ENCODE measurements around the gene TNNI3K. TPM values are rescaled to one million over a fixed set of nuclear protein-coding genes. Genes with fewer than 3 reads are reported as not detected.
A peak's percentile ranks its signal among the peaks of the same experiment; 100 is the strongest.

Gene TNNI3K
- total RNA-seq, 1 donor from 2014 or later = 89.7 TPM

DNA sequence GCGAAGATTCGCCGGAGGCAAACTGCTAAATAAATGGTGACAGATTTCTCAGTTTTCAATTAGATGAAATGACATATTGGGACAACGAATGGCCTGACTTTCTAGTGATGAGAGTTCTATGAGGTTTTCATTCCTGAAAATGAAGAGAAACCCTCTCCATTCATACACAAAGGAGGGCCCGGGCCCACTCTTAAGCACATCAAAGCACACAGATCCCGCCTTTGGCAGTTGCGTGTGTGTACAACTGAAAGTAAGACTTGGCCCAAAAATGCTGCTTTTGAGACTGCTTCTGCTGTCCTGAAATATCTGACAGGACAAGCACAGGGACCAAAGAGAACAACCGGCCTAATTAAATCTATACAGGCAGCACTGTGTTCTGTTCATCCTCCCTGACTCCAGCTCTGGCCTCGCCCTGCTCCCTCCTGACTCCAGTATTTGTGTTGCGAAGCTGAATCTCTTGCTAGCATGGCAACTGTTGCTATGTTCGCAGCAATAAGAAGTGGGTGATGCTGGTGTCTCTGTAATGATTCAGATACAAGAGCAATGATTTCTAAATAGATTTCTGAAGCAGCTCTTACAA lies 269.8 kb downstream of the TNNI3K start:
- H3K36me3 ChIP-seq = no peaks in the 10 kb centered on the region
- no peak overlapping the region for H3K4me3 ChIP-seq
- intact Hi-C loops (cut with micrococcal nuclease) = no loop called here
- peaks cover 17% of the 10 kb centered on the region for H3K4me1 ChIP-seq
- no peak for DNase-seq
- no peak overlapping the region for H3K27ac ChIP-seq (replicated peaks)
- no peaks in the 10 kb centered on the region for H3K9me3 ChIP-seq (replicated peaks)
- no peaks in the 10 kb centered on the region for H3K27me3 ChIP-seq (ENCODE audit: low read depth)
- TF ChIP-seq, protein P1, sequence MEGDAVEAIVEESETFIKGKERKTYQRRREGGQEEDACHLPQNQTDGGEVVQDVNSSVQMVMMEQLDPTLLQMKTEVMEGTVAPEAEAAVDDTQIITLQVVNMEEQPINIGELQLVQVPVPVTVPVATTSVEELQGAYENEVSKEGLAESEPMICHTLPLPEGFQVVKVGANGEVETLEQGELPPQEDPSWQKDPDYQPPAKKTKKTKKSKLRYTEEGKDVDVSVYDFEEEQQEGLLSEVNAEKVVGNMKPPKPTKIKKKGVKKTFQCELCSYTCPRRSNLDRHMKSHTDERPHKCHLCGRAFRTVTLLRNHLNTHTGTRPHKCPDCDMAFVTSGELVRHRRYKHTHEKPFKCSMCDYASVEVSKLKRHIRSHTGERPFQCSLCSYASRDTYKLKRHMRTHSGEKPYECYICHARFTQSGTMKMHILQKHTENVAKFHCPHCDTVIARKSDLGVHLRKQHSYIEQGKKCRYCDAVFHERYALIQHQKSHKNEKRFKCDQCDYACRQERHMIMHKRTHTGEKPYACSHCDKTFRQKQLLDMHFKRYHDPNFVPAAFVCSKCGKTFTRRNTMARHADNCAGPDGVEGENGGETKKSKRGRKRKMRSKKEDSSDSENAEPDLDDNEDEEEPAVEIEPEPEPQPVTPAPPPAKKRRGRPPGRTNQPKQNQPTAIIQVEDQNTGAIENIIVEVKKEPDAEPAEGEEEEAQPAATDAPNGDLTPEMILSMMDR (IDR thresholded peaks at IDR 0.05; ENCODE audit: borderline replicate concordance) = no peak

DNA sequence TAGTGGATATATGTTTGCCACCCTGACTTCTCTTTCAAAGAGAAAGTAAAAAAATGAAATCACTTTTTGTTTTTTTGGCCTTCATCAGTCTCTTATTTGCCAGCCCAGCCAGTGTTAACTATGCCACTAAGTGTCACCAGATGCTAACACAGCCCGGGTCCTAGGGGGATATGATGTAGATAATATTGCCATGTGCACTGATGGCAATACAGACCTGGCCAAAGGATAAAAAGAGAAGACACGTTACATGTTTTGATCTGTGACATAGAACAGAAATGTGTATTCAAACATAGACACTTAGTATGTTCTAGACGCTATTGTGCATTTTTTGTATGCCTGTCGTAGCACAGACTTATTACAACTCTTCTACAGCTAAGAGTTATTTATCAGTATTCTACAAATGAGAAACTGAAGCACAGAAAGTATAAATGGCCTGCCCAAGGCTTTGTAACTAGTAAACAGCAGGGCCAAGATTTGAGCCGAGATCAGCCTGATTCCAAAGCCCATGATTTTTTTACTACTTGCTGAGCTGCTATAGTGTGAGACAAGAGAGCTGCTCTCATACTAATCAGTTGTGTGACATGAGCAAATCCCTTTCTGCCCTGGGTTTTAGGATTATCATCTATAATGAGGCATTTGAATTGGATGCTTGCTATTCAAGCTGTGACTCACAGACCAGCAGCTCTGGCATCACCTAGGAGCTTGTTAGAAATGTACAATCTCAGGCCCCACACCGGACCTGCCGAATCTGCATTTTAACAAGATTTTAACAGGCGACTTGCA lies 270.9 kb downstream of the TNNI3K start:
- TF ChIP-seq, protein P1 (IDR thresholded peaks at IDR 0.05; ENCODE audit: borderline replicate concordance) = no peak
- intact Hi-C loops (cut with micrococcal nuclease) = no loop called here
- Histone ChIP-seq H3K4me1 (peaks cover 17% of the 10 kb centered on the region), H3K27me3 (ENCODE audit: low read depth) (no peaks in the 10 kb centered on the region), H3K4me3 (no peak overlapping the region), H3K36me3 (no peaks in the 10 kb centered on the region), H3K9me3 (replicated peaks) (no peaks in the 10 kb centered on the region), H3K27ac (replicated peaks) (no peak overlapping the region)
- DNase-seq = no peak

DNA sequence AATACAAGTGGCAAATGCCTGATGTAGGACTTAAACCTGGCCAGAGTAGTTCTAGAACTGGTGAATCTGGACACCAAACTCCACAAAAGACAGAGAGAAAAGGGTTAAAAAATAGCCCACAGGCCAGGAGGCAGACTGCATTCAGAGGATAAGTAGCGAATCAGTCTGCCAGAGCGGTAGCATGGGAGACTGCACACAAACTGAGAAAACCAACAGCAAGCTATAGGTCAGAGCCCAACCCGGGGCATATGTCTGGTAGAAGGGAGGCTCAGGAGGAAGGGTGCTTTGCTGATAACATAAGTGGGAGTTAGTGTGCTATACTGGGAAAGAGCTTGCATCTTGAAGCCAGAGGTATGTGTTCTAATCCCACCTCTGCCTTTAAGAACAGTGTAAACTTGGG lies 273.3 kb downstream of the TNNI3K start:
- no peak for DNase-seq
- no peak overlapping the region for H3K4me3 ChIP-seq
- H3K27ac ChIP-seq (replicated peaks) = no peak overlapping the region
- no peaks in the 10 kb centered on the region for H3K36me3 ChIP-seq
- TF ChIP-seq, protein P1 (IDR thresholded peaks at IDR 0.05; ENCODE audit: borderline replicate concordance) = no peak
- no peaks in the 10 kb centered on the region for H3K27me3 ChIP-seq (ENCODE audit: low read depth)
- intact Hi-C loops (cut with micrococcal nuclease) = no loop called here
- H3K4me1 ChIP-seq = peaks cover 25% of the 10 kb centered on the region
- no peaks in the 10 kb centered on the region for H3K9me3 ChIP-seq (replicated peaks)

DNA sequence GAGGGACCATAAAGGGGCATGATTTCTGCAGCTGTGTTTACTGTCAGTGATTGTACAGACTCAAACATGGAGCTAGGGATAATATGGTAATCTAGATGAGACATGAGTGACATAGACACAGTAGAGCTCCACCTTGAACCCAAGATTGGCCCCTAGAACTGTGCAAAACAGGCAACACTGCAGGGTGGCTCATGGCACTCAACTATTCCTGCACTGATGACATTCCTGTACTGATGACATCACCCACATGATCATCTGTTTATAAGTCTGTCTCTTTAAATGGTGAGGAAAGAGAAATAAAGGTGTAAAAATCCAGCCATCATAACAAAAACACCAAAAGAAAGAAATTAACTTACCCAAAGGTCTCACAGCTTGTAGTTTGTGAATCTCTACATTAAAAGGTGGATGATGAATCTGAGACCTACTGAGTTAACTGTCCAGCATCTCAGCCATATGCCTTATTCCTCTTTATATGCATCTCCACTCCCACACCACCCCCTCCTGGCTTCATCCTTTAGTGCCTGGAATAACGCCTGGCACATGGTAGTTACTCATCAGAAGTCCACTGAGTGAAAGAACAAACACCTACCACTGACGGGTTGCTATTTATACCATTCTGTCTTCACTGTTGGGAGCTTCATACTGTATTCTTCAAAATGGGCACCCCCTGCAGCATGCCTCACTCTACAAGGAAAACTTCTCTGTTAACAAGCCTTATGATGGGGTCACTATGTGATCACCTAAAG lies 277.2 kb downstream of the TNNI3K start, which contains the start of gene LRRC53:
Gene LRRC53 (minus strand): TSS at position 442 of the 746 bp plus-strand sequence. CDS start 29,262 bp downstream, outside the sequence.
- Histone ChIP-seq H3K4me3 (no peak within 1 kb of the TSS), H3K27me3 (ENCODE audit: low read depth) (no peaks in the 10 kb centered on the region), H3K9me3 (replicated peaks) (no peaks in the 10 kb centered on the region), H3K4me1 (peaks cover 9% of the 10 kb centered on the region), H3K27ac (replicated peaks) (no peak within 1 kb of the TSS), H3K36me3 (no peaks in the 10 kb centered on the region)
- TF ChIP-seq, protein P1 (IDR thresholded peaks at IDR 0.05; ENCODE audit: borderline replicate concordance) = peak; percentile 13
- intact Hi-C loops (cut with micrococcal nuclease) = no loop called here
- no peak for DNase-seq

DNA sequence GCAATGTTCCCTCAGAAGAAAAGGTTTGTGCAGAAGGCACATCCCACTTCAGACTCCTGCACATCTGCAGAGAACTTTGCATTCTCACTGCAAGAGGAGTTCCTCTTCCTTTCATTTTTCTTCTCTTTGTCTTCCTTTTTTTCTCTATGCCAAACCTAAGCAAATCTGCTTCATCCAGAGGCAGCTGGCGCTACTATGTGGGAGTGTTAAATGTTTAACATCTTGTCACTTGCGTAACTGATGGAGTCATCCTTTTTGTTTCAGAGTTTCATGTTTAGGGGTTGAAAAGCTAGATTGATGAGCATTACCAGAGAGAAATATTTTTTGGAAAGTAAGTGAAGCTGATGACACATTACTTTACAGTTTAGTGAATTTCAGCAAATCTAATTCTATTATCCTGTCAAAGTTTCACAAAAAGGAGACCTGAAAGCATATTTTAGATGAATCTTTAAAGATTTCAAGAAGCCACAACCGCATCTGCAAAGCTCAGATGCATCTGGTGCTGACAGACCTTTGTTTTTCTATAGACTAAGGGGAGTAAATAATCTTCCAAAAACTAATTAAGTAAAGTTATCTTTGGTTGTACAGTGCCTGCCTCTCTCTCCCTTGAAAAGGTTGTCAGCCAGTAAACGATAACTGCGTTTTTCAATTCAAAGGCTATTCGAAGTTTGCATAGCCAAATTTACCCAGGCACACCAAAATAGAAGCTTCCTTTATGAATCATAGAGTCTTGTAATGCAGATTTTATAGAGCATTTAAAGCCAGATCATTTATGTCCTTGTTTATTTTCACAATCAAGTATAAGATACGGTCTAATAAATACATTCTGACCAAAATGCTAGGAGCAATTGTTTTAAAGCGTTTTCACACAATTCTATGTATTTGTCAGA lies 278.5 kb downstream of the TNNI3K start:
- H3K9me3 ChIP-seq (replicated peaks) = no peaks in the 10 kb centered on the region
- H3K4me1 ChIP-seq = peaks cover 9% of the 10 kb centered on the region
- intact Hi-C loops (cut with micrococcal nuclease) = no loop called here
- TF ChIP-seq, protein P1 (IDR thresholded peaks at IDR 0.05; ENCODE audit: borderline replicate concordance) = no peak
- no peak for DNase-seq
- no peak overlapping the region for H3K4me3 ChIP-seq
- H3K27me3 ChIP-seq (ENCODE audit: low read depth) = no peaks in the 10 kb centered on the region
- H3K36me3 ChIP-seq = no peaks in the 10 kb centered on the region
- no peak overlapping the region for H3K27ac ChIP-seq (replicated peaks)

Data from left ventricle myocardium inferior (tissue), 1 donor.